Transverse colon (tissue), 4 donors: ENCODE data around the gene GATA3.

Experiments
- EP300 ChIP-seq: sonication (generic); formaldehyde crosslinking; IDR thresholded peaks from one replicate; pipeline ENCODE4 v1.6.1; 2017; ENCODE audit warnings: antibody characterized with exemption, low read depth
- POLR2A ChIP-seq: fragments of 450-650 bp; IDR thresholded peaks from one replicate; pipeline ENCODE4 v1.6.1; 2016; ENCODE audit warnings: antibody characterized with exemption, mild to moderate bottlenecking, moderate library complexity
- POLR2AphosphoS5 ChIP-seq, 3 donors: sonication (generic); formaldehyde crosslinking; IDR thresholded peaks; one replicate each; pipeline ENCODE4 v1.6.1; 2016; ENCODE audit warnings: antibody characterized with exemption in 3 of 3
- TF ChIP-seq, protein P1 (sequence below), 5 experiments: fragments of 200-600 bp in 3 of 5; fragments of 450-650 bp in 2 of 5; sonication (generic) in 3 of 5; IDR thresholded peaks; 1 replicate in 2 of 5; 2 replicates in 3 of 5; pipeline ENCODE4 v1.5.1; 2016 to 2017; ENCODE audit warnings: antibody characterized with exemption in 5 of 5, inconsistent platforms in 3 of 5, mild to moderate bottlenecking in 2 of 5, moderate library complexity in 1 of 5

DNA sequence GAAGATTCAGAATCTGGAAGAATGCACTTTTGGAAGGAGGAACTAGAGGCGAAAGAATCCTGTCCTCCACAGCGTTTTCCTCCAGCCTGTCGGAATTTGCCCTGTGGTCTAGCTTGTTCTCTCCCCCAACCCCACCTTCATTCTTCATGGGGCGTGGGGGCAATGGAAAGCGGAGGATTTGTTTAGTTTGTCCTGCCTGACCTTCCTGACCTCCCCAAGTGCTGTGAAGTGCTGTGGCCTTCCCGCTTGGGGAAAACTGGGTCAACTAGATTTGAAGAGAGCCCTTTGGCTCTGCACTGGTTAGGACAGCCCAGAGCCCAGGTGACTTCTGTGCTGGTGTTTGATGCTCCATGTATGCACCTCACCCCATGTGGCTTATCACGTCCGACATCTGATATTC, 49.1 kb downstream of the GATA3 start:
- TF ChIP-seq, protein P1, sequence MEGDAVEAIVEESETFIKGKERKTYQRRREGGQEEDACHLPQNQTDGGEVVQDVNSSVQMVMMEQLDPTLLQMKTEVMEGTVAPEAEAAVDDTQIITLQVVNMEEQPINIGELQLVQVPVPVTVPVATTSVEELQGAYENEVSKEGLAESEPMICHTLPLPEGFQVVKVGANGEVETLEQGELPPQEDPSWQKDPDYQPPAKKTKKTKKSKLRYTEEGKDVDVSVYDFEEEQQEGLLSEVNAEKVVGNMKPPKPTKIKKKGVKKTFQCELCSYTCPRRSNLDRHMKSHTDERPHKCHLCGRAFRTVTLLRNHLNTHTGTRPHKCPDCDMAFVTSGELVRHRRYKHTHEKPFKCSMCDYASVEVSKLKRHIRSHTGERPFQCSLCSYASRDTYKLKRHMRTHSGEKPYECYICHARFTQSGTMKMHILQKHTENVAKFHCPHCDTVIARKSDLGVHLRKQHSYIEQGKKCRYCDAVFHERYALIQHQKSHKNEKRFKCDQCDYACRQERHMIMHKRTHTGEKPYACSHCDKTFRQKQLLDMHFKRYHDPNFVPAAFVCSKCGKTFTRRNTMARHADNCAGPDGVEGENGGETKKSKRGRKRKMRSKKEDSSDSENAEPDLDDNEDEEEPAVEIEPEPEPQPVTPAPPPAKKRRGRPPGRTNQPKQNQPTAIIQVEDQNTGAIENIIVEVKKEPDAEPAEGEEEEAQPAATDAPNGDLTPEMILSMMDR (IDR thresholded peaks at IDR 0.05): no peak
- no peak for TF ChIP-seq POLR2A
- TF ChIP-seq EP300: no peak
- TF ChIP-seq POLR2AphosphoS5 (IDR thresholded peaks at IDR 0.05): no peak
